Right ventricle myocardium inferior (tissue), 1 donor: Measurements from ENCODE around the gene CLIC4. TPM values are rescaled to one million over a fixed set of nuclear protein-coding genes. Genes with fewer than 3 reads are reported as not detected.
"Not testable (repeated sequence)": the region's sequence is repeated elsewhere in the genome, so short reads cannot be mapped to it uniquely, and the experiment has no call there.

Experiments used
- ATAC-seq: fragments of 200-7000 bp; cut with Tn5 transposase; one replicate; pipeline ENCODE4 v1.9.1; 2020; ENCODE audit warnings: mild to moderate bottlenecking, moderate library complexity
- DNase-seq: peaks from one replicate; pipeline ENCODE4 v3.0.0; 2021; ENCODE audit errors: missing footprints
- intact Hi-C: fragments of 100-400 bp; cut with DNase I; formaldehyde crosslinking; loops from one replicate; pipeline ENCODE4 v1.11.0; 2022
- long read RNA-seq: library from polyadenylated mRNA; unstranded; transcript quantifications from one replicate; pipeline ENCODE4 v2.0.0, GENCODE V29; 2021
- total RNA-seq: library from RNA; stranded (reverse); fragmentation: NEBNext Ultra II Directional; extraction: Animal tissue kit (Norgen Biotek cat#: 25700); gene quantifications from one replicate; pipeline ENCODE4 v1.2.1, GENCODE V29; 2021
- donor health status: DM: no; HTN: yes; CAD: no; lungs with severe emphysema.

Gene CLIC4
- 406 TPM for total RNA-seq
- long read RNA-seq, full-length matches to known transcripts = 229 of 252 reads
- long read RNA-seq, partial matches to known transcripts = 21 of 252 reads
- long read RNA-seq, other reads (novel, unspliced or antisense) = 2 of 252 reads

DNA sequence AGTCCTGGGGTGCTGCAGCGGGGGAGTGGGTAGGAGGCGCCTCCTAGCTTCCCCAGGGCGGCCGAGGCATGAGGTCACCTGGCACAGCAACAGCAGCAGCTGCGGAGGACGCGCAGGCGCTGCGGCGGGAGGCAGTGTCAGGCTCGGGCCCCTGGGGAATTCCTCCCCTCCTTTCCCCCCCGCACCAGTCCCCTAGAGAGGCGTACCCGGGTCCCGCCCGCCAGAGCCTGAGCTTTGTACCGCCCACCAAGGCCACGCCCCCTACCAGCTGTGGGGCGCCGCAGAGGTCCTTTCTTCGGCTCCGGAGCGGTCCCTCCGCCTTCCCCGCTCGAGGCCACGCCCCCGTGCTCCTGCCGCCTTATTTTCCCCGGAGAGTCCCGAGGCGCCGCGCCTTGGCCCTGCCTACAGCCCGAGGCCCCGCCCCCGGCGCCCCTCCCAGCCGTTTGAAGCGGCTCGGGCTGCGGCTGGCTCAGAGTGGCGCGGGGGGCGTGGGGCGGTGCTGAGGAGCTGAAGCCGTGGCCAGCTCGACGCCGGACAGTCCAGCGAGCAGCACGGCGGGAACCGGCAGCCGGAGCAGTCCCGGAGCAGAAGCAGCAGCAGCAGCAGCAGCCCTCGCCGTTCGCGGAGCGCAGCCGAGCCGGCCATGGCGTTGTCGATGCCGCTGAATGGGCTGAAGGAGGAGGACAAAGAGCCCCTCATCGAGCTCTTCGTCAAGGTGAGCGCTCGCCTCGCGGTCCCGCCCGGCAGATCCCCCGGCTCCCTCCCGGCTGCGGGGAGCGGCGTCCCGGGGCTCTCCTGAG lies at the start of gene CLIC4:
Gene CLIC4 (plus strand): TSS at position 537 of the 800 bp plus-strand sequence. CDS start 107 bp downstream, at position 644.
- peak; percentile 96 for ATAC-seq
- intact Hi-C loops = loop anchor here (1.0 to 2.0 kb wide), 2 partner anchors 51 to 84 kb away; no protein-coding TSS in a partner anchor

DNA sequence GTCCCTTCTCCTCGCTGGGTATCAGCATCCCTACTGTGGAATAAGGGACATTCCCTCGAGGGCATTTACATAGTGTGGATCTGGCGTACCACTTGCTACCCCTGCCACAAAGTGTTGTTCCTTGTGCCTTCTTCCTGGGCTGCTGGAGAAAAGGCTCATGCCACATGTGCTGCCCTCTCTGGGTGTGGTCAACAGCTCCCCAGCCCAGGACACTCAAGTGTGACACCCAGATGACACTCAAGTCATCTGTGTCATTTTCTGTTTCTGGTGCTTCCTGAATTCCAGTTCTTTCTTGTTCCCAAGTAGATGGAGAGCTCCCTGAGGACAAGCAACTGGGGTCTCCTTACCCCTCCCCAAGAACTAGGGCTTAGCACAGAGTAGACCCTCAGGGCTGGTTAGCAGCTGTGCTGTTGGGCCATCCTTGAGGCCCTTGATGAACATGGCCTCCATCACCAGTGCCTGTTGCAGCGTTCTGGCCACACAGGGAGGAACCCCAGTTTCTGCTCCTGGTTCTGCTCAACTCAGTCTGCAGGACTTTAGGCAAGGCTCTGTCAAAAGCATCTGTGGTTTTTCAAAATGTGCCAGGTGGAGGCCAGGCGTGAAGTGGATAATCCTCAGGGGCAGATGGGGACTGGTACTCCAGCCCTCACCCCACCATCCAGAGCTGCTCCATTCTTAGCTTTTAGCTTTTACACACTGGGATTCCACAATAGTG lies 49.0 kb upstream of the CLIC4 start:
- DNase-seq (no peak), ATAC-seq (no peak)
- intact Hi-C loops = no loop called here

More for the DNA sequence above, at the start of gene CLIC4:
- peak; percentile 100 for DNase-seq

- intact Hi-C loops = no loop called here
- no peak for DNase-seq
- ATAC-seq = no peak
Observed at GRCh38 chr1:24696756-24697330, 48.4 kb upstream of the CLIC4 start.

DNA sequence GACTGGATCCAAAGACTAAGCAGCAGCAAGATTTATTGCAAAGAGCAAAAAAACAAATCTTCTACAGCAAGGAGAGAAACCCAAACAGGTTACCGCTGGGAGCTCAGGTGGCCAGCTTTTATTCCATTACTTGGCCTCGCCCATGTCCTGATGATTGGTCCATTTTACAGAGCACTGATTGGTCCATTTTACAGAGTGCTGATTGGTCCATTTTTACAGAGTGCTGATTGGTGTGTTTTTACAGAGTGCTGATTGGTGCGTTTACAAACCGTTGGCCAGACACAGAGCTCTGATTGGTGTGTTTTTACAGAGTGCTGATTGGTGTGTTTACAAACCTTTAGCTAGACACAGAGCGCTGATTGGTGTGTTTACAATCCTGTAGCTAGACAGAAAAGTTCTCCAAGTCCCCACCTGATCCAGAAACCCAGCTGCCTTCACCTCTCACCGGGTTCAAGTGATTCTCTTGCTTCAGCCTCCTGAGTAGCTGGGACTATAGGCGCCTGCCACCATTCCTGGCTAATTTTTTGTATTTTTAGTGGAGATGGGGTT lies 47.7 kb upstream of the CLIC4 start:
- DNase-seq, intact Hi-C loops, ATAC-seq: not testable (repeated sequence)

- intact Hi-C loops, DNase-seq, ATAC-seq: not testable (repeated sequence)
Observed at GRCh38 chr1:24698326-24698725, 46.9 kb upstream of the CLIC4 start.

DNA sequence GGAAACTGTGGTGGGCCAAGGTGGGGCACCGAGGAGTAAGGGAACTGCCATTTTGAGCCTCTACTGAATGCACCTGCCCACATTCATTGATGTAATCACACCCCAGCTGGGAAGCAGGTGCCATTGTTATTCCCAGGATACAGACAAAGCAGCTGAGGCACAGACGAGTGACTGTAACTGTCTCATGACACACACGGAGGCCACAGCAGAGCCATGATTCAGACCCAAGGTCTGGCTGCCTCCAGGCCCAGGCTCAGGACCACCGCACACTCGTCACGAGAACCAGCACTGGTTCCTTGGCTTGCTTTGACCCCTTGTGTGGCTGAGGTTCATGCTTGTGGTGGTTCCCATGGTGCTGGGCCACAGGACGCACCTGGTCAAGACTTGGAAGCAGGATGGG lies 45.6 kb upstream of the CLIC4 start:
- intact Hi-C loops = no loop called here
- ATAC-seq (no peak), DNase-seq (no peak)

GRCh38 chr1:24702511-24703293 lies 42.5 kb upstream of the CLIC4 start:
- ATAC-seq (no peak), DNase-seq (no peak)
- intact Hi-C loops = no loop called here

DNA sequence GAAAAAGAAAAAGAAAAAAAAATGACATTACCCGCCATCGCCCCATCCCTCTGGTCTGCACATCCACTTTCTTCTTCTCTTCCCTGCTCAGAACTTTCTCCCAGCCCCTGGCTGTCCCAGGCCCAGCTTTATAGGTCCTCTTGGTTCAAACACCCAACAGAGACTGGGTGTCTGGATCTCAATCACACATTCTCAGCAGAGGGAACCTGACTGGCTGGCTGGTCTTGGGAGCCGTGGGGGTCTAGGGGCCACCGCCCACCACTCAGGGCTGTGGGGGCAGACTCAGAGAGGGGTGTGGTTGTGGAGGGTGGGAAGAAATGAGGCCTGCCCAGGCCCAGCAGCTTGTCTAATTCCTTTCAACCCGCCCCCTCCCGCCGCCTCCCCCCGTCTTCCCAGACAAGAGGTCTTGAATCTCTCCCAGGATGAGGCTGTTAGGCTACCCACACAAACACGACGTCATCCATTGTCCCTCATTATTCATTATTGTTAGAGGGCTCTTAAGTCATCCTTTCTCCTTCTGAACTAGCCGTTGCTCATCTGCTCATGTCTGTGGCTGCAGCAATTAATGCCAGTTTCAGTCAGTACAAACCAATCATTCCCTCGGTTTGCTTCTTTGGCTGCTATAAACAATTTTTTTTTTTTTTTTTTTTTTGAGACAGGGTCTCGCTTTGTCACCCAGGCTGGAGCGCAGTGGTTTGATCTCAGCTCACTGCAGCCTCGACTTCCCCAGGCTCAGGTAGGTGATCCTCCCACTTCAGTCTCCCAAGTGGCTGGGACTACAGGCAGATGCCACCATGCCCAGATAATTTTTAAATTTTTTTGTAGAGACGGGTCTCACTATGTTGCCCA lies 40.6 kb upstream of the CLIC4 start:
- ATAC-seq (no peak), DNase-seq (no peak)
- intact Hi-C loops = no loop called here

GRCh38 chr1:24705260-24706073 lies 39.8 kb upstream of the CLIC4 start:
- ATAC-seq (peak; percentile 96), DNase-seq (peak; percentile 85)
- intact Hi-C loops = no loop called here

DNA sequence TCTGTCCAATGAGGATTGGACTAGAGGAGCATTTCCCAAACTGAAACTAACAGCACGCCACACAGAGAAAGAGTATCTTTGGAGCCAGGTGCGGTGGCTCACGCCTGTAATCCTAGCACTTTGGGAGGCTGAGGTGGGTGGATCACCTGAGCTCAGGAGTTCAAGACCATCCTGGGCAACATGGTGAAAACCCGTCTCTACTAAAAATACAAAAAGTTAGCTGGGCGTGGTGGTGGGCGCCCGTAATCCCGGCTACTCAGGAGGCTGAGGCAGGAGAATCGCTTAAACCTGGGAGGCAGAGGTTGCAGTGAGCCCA lies 39.2 kb upstream of the CLIC4 start:
- DNase-seq, intact Hi-C loops, ATAC-seq: not testable (repeated sequence)

- DNase-seq (no peak), ATAC-seq (no peak)
- intact Hi-C loops = no loop called here
Observed at GRCh38 chr1:24707687-24708086, 37.6 kb upstream of the CLIC4 start.

DNA sequence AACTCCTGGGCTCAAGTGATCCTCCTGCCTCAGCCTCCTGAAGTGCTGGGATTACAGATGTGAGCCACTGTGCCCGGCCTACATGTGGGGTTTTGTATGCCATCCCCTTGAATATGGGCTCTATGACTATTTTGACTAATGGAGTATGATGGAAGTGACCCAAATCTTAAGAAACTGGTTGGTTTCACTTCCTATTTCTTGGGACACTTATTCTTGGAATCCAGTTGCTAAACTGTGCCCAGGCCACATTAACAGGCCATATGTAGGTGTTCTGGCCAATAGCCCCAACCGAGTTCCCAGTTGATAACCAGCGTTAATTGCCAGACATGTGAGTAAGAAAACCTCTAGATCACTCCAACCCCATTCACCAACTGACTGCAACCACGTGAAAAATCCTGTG lies 36.3 kb upstream of the CLIC4 start:
- DNase-seq (no peak), ATAC-seq (no peak)
- intact Hi-C loops = no loop called here

GRCh38 chr1:24709791-24710441 lies 35.3 kb upstream of the CLIC4 start:
- intact Hi-C loops = no loop called here
- no peak for DNase-seq
- ATAC-seq = no peak

GRCh38 chr1:24711329-24711728 lies 33.9 kb upstream of the CLIC4 start:
- intact Hi-C loops = no loop called here
- no peak for ATAC-seq
- DNase-seq = no peak

DNA sequence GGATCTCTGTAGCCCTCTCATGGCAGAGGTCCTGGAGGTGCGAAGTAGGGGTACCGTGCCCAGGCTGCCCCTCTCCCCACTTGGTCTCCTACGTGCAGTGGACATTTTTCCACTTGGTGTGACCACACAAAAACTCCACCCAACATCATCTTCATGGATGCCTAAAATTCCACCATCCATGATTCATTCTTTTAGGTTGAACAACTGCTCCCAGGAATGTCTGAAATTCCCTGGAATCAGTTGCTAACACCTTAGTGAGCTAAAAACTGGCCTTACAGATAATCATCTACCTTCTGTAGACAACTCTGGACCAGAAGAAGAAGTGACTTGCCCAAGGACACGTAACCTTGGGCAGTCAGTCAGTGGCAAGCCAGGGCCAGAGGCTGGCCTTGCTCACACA lies 32.1 kb upstream of the CLIC4 start:
- DNase-seq = no peak
- ATAC-seq = no peak
- intact Hi-C loops = no loop called here

GRCh38 chr1:24713736-24714135 lies 31.5 kb upstream of the CLIC4 start:
- ATAC-seq (no peak), DNase-seq (no peak)
- intact Hi-C loops = no loop called here
